GM10266 (cell line): ENCODE results near the gene PARP2.

Experiments
- DNase-seq: peaks from one replicate; pipeline ENCODE4 v3.0.0; 2012; ENCODE audit errors: extremely low spot score
- TF ChIP-seq, protein P1 (sequence below): IDR thresholded peaks from 2 replicates; pipeline ENCODE4 v1.5.1; 2012; ENCODE audit warnings: mild to moderate bottlenecking, low read depth; ENCODE audit not compliant: control insufficient read depth, insufficient read depth; ENCODE audit errors: missing control alignments

PARP2 gene

DNA sequence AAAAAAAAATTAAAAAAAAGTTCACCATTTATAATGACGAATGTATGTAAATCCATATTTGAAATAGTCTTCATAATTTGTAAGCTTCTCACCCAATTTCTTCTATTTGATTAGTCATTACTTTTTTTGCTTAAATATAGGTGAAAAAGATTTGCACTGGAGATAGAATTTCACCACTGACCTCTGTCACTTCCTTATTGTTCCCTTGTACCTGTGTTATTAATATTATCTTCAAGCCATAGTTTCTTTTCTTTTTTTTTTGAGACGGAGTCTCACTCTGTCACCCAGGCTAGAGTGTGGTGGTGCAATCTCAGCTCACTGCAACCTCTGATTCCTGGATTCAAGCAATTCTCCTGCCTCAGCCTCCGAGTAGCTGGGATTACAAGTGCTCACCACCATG, 54.1 kb downstream of the PARP2 start:
- TF ChIP-seq, protein P1, sequence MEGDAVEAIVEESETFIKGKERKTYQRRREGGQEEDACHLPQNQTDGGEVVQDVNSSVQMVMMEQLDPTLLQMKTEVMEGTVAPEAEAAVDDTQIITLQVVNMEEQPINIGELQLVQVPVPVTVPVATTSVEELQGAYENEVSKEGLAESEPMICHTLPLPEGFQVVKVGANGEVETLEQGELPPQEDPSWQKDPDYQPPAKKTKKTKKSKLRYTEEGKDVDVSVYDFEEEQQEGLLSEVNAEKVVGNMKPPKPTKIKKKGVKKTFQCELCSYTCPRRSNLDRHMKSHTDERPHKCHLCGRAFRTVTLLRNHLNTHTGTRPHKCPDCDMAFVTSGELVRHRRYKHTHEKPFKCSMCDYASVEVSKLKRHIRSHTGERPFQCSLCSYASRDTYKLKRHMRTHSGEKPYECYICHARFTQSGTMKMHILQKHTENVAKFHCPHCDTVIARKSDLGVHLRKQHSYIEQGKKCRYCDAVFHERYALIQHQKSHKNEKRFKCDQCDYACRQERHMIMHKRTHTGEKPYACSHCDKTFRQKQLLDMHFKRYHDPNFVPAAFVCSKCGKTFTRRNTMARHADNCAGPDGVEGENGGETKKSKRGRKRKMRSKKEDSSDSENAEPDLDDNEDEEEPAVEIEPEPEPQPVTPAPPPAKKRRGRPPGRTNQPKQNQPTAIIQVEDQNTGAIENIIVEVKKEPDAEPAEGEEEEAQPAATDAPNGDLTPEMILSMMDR = no peak
- no peak for DNase-seq

DNA sequence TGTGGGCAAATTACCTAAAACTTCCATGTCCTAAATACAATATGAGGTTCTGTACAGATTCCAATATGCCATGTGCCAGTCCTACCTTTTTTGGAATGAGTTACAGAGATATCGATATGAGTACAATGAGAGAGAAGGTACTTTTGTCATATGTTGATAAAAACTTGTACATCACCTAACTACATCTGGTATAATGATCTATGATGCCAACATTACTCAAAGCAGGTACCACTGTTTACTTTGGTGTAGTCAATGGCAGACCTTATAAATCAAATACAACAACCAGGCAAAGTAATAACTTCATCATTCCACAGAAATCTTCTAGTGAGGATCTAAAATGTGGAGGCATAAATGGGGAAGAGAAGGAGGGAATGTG, 57.1 kb downstream of the PARP2 start:
- DNase-seq = no peak
- TF ChIP-seq, protein P1 = no peak

DNA sequence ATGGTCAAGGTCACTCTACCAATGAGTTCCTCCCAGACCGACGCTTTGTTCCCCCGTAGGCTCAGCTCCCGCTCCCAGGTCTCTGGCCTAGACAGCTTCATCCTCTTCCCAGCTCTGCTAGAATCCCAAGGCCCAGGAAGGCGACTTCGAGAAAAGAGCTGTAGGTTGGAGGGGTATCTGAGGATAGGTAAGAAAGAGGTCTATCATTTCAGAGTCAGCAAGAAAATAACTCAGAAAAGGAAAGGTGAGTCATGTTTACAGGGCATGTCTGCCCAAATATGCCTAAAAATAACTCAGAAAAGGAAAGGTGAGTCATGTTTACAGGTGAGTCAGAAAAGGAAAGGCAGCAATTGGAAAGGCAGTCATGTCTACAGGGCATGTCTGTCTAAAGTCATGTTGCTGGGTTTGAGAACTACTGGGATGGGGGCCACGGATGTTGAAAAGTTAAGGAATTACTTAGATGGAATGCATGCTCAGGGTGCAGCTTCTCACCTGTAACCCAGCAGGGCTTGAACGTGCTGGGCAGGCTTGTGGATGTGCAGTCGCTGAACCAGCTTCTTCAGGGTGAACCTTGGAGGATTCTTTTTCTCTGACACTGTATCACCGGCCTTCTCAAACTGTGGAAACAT, 57.6 kb downstream of the PARP2 start:
- TF ChIP-seq, protein P1 = no peak
- DNase-seq = no peak

DNA sequence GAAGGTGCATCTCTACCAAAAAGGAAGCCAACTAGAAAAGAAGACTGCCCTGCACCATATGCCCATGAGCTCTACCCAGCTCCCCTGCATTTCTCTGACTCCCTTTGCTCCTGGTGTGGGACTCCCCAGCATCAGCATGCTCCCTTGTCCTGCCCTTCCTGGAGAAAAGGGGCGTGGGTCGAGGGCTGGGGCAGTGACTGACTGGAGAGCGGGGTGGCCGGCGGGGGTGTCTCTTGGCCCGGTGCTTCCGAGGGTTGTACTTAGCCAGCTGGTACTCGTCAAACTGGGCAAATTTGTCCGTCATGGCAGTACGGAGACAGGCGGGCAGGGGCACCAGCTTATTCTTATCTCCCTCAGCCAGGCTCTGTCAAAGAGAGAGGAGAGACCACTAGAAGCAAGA, 60.1 kb downstream of the PARP2 start:
- TF ChIP-seq, protein P1 = no peak
- DNase-seq = no peak
